ENCODE data around the gene MEA1. TPM values are rescaled to one million over a fixed set of nuclear protein-coding genes. Genes with fewer than 3 reads are reported as not detected.
"Not testable (repeated sequence)": the region's sequence is repeated elsewhere in the genome, so short reads cannot be mapped to it uniquely, and the experiment has no call there.

MEA1 gene
- polyA plus RNA-seq, 3 donors = 39.7 to 90.3 (median 73.0) TPM

DNA sequence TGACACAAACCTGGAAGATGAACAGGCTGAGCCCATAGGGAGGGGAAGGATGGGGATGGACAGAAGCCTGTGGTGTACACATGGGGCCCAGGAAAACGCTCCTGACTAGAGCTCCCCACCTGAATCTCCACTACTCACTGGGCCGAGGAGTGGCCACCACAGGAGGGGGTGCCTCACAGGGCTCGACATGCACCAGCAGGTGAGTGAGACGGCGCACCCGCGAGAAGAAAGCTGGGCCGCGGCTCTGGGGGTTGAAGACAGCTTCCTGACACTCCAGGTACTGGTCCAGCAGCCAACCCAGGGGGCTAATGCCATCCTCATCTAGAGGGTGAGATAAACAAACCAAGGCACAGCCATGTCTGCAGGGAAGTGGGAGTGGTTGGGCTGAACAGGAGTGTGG lies 29.6 kb upstream of the MEA1 start:
- H3K27ac ChIP-seq (ENCODE audit: low read depth, low read length) = no peak overlapping the region
- WGBS, 3 donors = 92 to 94% (median 94%) methylated on average over 9 of the region's 9 CpGs

DNA sequence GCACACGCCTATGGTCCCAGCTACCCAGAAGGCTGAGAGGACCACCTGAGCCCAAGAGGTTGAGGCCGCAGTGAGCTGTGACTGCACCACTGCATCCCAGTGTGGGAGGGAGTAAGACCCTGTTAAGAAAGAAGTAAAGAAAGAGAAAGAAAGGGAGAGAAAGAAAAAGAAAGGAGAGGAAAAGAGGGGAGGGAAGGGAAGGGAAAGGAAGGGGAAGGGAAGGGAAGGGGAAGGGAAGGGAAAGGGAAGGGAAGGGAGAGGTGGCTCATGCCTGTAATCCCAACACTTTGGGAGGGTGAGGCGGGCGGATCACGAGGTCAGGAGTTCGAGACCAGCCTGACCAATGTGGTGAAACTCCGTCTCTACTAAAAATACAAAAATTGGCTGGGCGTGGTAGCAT lies 27.7 kb upstream of the MEA1 start:
- 92 to 95% (median 94%) methylated on average over 5 to 8 of the region's 8 CpGs for WGBS, 3 donors
- not testable (repeated sequence) for H3K27ac ChIP-seq (ENCODE audit: low read depth, low read length)

- WGBS, 3 donors = 94 to 95% (median 94%) methylated on average over 18 of the region's 18 CpGs
- no peak overlapping the region for H3K27ac ChIP-seq (ENCODE audit: low read depth, low read length)
Observed at GRCh38 chr6:43040542-43041257, 27.0 kb upstream of the MEA1 start.

- 85 to 93% (median 87%) methylated on average over 9 of the region's 9 CpGs for WGBS, 3 donors
- no peak overlapping the region for H3K27ac ChIP-seq (ENCODE audit: low read depth, low read length)
Observed at GRCh38 chr6:43038727-43039126, 25.0 kb upstream of the MEA1 start.

DNA sequence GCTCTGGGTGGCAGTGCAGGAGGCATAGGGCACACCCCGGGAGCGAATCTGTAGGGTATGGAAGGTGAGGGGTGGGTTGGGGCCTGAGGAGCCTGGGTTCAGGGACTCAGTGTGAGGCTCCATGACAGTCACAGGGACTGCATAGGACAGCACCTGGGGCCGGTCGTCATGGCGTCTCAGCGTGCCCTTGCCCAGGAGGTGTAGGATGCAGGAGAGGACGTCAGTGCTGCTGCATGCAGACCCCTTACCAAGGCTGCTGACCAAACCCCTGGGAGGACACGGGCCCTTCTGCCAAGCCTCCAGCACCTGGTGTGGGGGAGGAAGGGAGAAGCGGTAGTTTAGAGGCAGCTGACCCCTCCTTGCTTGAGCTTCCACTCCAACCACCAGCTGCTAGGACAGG lies 24.0 kb upstream of the MEA1 start:
- H3K27ac ChIP-seq (ENCODE audit: low read depth, low read length) = no peak overlapping the region
- WGBS, 3 donors = 88 to 90% (median 89%) methylated on average over 9 of the region's 9 CpGs

GRCh38 chr6:43037197-43037596 lies 23.5 kb upstream of the MEA1 start:
- 84 to 89% (median 88%) methylated on average over 5 of the region's 5 CpGs for WGBS, 3 donors
- no peak overlapping the region for H3K27ac ChIP-seq (ENCODE audit: low read depth, low read length)

DNA sequence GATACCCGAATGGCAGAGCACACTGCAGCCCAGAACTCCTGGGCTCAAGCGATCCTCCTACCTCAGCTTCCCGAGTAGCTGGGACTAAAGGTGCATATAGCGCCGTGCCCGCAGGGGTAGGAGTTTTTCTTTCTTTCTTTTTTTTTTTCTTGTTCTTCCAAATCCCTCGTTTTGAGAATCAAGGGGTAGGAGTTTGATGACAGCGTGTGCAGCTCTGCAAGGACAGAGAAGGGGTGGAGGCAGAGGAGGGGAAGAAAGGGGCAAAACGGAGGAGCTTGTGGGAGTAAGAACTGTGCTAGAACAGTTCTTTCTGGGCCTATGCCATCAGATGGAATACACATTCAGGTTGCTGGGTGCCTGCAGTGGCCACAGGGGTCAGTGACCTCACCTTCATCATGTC lies 23.0 kb upstream of the MEA1 start:
- H3K27ac ChIP-seq (ENCODE audit: low read depth, low read length) = no peak overlapping the region
- WGBS, 3 donors = 91 to 94% (median 93%) methylated on average over 9 of the region's 9 CpGs

GRCh38 chr6:43035495-43036194 lies 21.9 kb upstream of the MEA1 start:
- H3K27ac ChIP-seq (ENCODE audit: low read depth, low read length) = no peak overlapping the region
- WGBS, 3 donors = 58 to 74% (median 61%) methylated on average over 4 of the region's 4 CpGs

DNA sequence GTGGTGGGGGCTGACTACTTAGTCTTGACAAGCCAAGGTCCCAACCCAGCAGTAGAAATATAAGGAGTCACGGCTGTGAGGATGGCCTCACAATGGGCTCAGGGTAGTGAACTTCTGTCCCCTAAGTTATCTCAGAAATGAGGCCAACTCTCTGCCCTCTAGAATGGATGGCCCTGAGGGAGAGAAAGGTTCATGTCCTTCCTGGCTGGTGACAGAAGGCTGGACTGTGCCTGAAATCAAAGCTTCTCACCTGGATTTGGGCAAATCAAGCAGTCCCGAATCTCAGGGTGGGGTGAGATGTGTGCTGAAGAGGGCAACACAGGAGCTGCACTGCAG lies 20.4 kb upstream of the MEA1 start:
- 85 to 92% (median 87%) methylated on average over 2 of the region's 2 CpGs for WGBS, 3 donors
- H3K27ac ChIP-seq (ENCODE audit: low read depth, low read length) = no peak overlapping the region

GRCh38 chr6:43033496-43034189 lies 19.9 kb upstream of the MEA1 start:
- H3K27ac ChIP-seq (ENCODE audit: low read depth, low read length) = no peak overlapping the region
- WGBS, 3 donors = 81 to 86% (median 84%) methylated on average over 2 of the region's 2 CpGs

- WGBS, 3 donors = 94 to 96% (median 94%) methylated on average over 4 of the region's 4 CpGs
- no peak overlapping the region for H3K27ac ChIP-seq (ENCODE audit: low read depth, low read length)
Observed at GRCh38 chr6:43032326-43032725, 18.6 kb upstream of the MEA1 start.

- 85 to 90% (median 85%) methylated on average over 9 of the region's 9 CpGs for WGBS, 3 donors
- H3K27ac ChIP-seq (ENCODE audit: low read depth, low read length) = no peak overlapping the region
Observed at GRCh38 chr6:43029120-43029519, 15.4 kb upstream of the MEA1 start.

DNA sequence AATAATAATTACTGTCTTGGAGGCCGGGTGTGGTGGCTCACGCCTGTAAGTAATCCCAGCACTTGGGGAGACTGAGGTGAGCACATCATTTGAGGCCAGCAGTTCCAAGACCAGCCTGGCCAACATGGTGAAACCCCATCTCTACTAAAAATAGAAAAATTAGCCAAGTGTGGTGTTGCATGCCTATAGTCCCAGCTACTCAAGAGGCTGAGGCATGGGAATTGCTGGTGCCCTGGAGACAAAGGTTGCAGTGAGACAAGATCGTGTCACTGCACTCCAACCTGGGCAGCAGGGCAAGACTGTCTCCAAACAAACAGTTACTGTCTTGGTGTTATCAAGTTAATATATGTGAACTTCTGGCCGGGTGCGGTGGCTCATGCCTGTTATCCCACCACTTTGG lies 12.6 kb upstream of the MEA1 start:
- 89 to 95% (median 91%) methylated on average over 5 of the region's 5 CpGs for WGBS, 3 donors
- H3K27ac ChIP-seq (ENCODE audit: low read depth, low read length) = no peak overlapping the region

DNA sequence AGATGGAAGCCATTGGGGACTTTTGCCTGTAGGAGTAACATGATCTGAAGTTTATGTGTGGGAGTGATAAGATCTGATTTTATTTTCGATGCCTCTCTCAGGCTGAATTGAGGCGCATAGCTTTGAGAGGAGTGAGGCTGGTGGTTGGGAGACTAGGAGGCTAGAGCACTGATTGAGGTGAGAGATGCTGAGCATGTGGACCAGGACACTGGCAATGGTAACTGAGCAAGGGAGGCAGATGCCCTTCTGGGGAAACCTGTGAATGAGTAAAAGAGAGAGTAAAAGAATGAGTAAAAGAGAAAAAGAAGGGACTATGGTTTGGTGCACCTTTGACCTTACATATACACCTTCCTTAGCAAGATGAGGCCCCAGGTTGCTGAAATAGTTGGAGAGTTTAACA lies 10.7 kb upstream of the MEA1 start:
- 79 to 87% (median 86%) methylated on average over 2 of the region's 2 CpGs for WGBS, 3 donors

DNA sequence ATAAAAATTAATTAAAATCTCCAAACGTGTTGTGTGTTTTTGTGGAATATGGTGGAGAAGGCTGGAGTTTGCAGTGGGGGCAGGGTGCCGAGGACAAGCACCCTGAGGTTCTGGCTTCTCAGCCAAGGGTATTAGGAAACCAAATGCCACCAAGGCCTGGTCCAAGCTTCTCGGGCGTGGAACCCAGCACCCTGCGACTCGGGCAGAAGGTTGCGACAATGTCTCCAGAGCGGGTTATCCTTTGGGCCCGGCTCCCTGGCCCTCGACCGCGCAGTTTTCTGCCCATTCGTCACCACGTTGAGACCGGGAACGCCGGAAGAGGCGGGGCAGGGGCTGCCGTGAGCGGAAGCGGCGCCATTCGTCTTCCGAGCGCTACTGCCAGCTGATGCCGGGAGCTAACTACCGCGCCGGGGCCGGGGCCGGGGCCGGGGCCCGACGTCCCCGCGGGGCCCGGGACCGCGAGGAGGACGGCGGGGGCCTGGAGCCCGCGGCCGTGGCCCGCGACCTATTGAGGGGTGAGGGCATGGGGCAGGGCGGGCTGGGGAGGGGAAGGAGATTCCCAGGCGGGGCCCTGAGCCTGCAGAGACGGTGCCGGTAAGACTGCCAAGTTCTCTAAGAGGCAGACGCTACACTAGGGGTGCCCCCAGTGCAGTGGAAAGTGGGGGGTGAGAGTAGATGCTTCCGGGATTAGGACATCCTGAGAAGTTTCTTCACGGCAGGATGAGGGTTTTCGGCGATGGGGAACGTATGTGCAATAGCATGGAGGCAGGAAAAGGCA lies 7.7 kb upstream of the MEA1 start, which contains the start of gene RRP36:
RRP36 (plus strand) TSS at position 354 of the 778 bp plus-strand sequence; CDS start at position 386, 32 bp downstream.
- H3K27ac ChIP-seq (ENCODE audit: low read depth, low read length) = peak within 1 kb of the TSS; percentile 48
- 1% methylated on average over 54 to 56 of the region's 56 CpGs for WGBS, 3 donors

More for the DNA sequence above, 10.7 kb upstream of the MEA1 start:
- H3K27ac ChIP-seq (ENCODE audit: low read depth, low read length) = no peak overlapping the region

DNA sequence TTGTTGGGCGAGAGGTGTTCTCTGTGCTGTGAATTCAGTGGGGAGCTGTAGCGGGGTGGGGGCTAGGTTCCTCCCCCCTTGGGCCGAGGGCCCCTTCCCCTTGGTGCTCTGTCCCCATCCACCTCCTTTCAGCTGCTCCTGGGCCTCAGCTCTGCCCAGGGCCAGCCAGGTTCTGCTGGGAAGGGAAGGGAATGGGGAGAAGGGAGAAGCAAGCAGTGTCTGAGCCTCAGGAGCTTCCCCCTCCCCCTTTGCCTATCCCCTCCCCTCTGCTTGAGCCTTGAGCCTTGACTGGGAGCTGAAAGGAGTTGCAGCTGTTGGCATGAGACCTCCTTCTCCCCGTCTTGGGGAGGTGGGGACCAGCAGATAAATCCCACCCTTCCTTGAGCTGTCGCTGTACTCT lies 7.1 kb upstream of the MEA1 start:
- 53 to 57% (median 56%) methylated on average over 5 of the region's 5 CpGs for WGBS, 3 donors
- no peak overlapping the region for H3K27ac ChIP-seq (ENCODE audit: low read depth, low read length)

- no peak overlapping the region for H3K27ac ChIP-seq (ENCODE audit: low read depth, low read length)
- 94 to 99% (median 96%) methylated on average over 3 of the region's 3 CpGs for WGBS, 3 donors
Observed at GRCh38 chr6:43020052-43020705, 6.4 kb upstream of the MEA1 start.

DNA sequence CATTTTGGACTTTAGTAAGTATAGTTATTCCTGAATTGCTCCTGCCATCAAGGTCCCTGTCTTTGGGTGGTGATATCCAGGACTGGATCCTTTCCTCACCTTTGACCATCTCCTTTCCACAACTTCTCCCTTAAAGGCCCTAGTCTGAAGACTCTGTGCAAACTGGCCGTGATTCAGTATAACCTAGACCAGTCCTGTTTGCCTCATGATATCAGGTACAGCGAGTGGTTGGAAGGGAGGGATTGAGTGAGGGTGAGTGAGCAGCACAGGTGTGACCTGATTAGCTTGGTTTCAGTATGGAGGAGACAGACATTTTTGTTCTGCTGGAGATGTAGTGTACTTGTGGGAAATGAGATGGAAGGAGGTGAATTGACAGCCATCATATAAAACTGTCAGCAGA lies 5.4 kb upstream of the MEA1 start:
- no peak overlapping the region for H3K27ac ChIP-seq (ENCODE audit: low read depth, low read length)
- 83 to 98% (median 96%) methylated on average over 2 of the region's 2 CpGs for WGBS, 3 donors

All from adipose tissue (tissue), 3 donors.